OCI-LY3 (cell line): Measurements from ENCODE around the gene EZH1.

Experiments used
- CTCF ChIP-seq: fragments of 200-600, 300-600 bp; sonication (generic); IDR thresholded peaks from 2 replicates; pipeline ENCODE4 v1.5.1; 2014; ENCODE audit warnings: antibody characterized with exemption, low read length, low read depth
- EZH2phosphoT487 ChIP-seq: fragments of 200-600 bp; shearing (Covaris generic); IDR thresholded peaks from 2 replicates; pipeline ENCODE4 v1.6.1; 2018; ENCODE audit warnings: antibody characterized with exemption, mixed run types, low read depth

- TF ChIP-seq CTCF (no peak), EZH2phosphoT487 (no peak)
Observed at GRCh38 chr17:42686520-42687128, 58.2 kb downstream of the EZH1 start.
